ENCODE data around the gene TIMP4.

- TF ChIP-seq CTCF (IDR thresholded peaks at IDR 0.05) (no peak), POLR2A (IDR thresholded peaks at IDR 0.05) (no peak)
Observed at GRCh38 chr3:12158387-12159226, at the start of gene TIMP4.
